ENCODE data around the gene EYA2.

The EYA2 gene

DNA sequence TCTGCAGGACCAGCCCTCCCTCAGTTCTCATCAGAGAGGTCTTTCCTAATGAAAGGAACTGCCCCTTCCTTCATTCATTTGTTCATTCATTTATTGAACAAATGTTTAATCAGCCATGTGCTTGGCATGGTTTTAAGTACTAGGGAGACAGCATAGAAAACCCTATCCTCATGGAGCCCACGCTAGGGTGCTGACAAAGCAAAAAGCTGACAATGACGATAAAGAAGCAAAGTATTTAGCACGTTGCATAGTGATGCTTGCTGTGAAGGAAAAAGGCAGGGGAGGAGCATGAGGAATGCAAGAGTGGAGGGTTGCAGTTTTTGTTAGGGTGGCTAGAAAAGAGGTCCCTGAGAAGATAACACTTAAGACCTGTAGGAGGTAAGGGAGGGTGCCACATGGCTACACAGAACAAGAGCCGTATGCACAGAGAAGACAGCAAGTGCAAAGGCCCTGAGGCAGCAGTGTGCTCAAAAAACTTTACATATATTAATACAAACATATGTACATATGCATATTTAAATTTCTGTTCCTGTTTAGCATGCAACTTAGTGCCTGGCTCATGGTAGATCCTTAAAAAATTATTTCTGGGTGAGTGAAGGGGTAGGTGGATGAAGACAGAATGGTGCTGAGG, 98.9 kb downstream of the EYA2 start:
- Histone ChIP-seq H3K9ac (ENCODE audit: low read depth, low read length) (no peak overlapping the region), H3K9me3 (ENCODE audit: control insufficient read depth, insufficient read depth, low read length) (no peaks in the 10 kb centered on the region), H3K36me3 (ENCODE audit: insufficient read depth, low read length) (no peaks in the 10 kb centered on the region), H3K4me1 (ENCODE audit: insufficient read depth, low read length) (peaks cover 12% of the 10 kb centered on the region; the same call in 1 of the 2 replicates)

GRCh38 chr20:46994341-46994740, 99.7 kb downstream of the EYA2 start:
- Histone ChIP-seq H3K9me3 (ENCODE audit: control insufficient read depth, insufficient read depth, low read length) (no peaks in the 10 kb centered on the region), H3K36me3 (ENCODE audit: insufficient read depth, low read length) (no peaks in the 10 kb centered on the region), H3K9ac (ENCODE audit: low read depth, low read length) (no peak overlapping the region), H3K4me1 (ENCODE audit: insufficient read depth, low read length) (peaks cover 19% of the 10 kb centered on the region; the same call in 1 of the 2 replicates)

DNA sequence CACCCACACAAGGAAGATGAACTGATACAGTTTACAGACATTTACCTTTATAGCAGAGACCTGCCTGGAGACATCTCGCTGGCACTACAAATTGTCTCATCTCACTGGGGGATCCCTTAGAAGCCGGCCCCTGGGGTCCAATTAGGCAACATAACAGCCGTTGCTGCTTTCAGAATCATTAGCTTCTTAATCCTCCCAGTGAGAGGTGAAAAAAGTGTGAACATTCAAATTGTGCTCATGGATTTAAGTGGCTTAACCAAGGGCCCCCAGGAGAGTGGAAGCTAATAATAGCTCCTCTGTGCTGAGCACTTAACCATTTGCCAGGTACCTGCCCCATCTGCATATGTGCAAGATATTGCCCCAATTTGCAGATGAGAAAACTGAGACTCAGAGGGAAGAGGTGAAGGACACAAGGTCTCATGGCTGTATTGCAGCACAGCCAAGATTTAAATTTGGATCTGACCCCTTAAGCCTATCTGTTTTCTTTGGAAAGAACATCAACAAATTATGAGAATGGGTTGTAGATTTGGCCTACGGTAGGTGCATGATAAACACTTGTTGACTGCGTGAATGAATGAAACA, 101.0 kb downstream of the EYA2 start:
- Histone ChIP-seq H3K4me1 (ENCODE audit: insufficient read depth, low read length) (peaks cover 19% of the 10 kb centered on the region; the same call in 1 of the 2 replicates), H3K9me3 (ENCODE audit: control insufficient read depth, insufficient read depth, low read length) (no peaks in the 10 kb centered on the region), H3K9ac (ENCODE audit: low read depth, low read length) (no peak overlapping the region), H3K36me3 (ENCODE audit: insufficient read depth, low read length) (no peaks in the 10 kb centered on the region)

DNA sequence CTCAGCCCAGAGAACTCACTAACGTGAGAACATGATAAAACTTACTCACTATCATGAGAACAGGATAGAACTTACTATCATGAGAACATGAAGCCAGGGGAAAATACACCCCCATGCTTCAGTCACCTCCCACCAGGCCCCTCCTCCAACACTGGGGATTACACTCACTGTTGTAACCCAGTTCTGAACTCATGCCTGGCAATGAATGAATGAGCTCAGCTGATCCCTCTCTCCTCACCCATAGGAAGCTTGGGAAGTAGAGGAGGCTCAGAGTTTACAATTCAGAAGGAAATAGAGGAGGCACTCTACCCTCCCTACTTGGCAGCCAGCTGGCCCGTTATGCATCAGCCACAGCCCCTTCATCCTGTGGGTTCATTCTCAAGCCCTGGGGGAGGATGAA, 102.5 kb downstream of the EYA2 start:
- Histone ChIP-seq H3K36me3 (ENCODE audit: insufficient read depth, low read length) (no peaks in the 10 kb centered on the region), H3K9ac (ENCODE audit: low read depth, low read length) (no peak overlapping the region), H3K9me3 (ENCODE audit: control insufficient read depth, insufficient read depth, low read length) (no peaks in the 10 kb centered on the region), H3K4me1 (ENCODE audit: insufficient read depth, low read length) (peaks cover 17% of the 10 kb centered on the region; the same call in 1 of the 2 replicates)

DNA sequence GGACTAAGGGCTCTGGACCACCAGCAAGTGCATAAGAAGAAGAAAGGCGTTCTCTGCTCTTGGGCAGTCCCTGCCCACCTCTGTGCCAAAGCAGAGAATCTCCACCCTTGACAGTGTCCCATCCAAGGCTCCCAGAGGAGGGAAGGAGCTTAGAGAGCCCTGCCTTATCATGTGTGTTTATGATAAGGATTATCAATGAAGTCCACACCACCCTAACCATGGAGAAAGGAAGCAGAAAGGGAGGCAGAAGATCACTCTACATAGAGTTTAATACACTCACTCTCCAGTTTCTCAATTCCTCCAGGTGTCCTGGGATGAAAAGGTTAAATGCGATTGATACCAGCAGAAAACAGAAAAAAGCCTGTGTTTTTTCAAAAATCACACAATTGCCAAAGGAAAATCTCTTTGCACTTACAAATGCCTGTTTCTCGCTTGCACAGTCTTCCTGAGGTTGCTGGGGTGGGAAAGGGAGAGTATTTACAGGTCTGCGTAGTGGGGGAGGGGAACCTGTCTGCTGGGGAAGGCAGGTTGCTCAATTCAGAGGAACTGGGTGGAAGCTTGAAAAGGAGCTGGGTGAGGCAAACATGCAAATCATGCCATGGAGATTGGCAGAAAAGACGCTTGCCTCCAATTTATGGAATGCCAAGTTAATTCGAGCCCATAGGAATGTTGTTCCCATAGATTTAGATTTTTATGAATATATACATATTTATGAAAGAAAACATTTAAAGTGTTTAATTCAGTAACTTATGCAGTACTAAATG, 104.0 kb downstream of the EYA2 start:
- no peaks in the 10 kb centered on the region for H3K9me3 ChIP-seq (ENCODE audit: control insufficient read depth, insufficient read depth, low read length)
- H3K4me1 ChIP-seq (ENCODE audit: insufficient read depth, low read length) = peaks cover 12% of the 10 kb centered on the region; the same call in 1 of the 2 replicates
- no peak overlapping the region for H3K9ac ChIP-seq (ENCODE audit: low read depth, low read length)
- H3K36me3 ChIP-seq (ENCODE audit: insufficient read depth, low read length) = no peaks in the 10 kb centered on the region

DNA sequence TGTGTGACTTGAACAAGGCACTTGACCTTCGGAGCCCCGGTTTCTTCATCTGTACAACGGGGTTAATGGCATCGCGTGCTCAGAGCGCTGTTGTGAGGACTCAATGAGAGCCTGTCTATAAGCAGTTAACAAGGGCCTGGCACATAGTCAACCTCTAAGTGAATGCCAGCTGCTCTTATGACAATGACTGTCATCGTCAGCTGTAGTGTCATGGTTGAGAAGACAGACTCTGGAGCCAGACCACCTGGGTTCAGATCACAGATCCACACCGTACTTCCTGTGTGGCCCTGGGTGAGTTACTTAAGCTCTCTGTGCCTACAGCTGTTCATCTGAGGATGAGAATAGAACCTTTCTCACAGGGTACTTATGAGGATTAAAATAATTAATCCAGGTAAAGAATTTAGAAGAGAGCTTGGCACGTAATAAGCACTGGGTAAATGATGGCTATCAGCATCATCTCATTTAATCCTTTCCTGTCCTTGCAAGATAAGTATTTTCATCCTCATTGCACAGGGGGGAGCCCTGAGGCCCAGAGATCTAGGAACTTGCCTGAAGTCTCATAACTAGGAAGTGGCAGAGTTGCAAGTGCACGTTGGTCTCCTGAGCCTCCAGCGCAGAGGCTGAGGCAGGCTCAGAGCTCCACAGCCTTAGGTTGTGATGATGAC, 105.3 kb downstream of the EYA2 start:
- Histone ChIP-seq H3K36me3 (ENCODE audit: insufficient read depth, low read length) (no peaks in the 10 kb centered on the region), H3K9me3 (ENCODE audit: control insufficient read depth, insufficient read depth, low read length) (peaks cover 3% of the 10 kb centered on the region; the same call in 1 of the 2 replicates), H3K9ac (ENCODE audit: low read depth, low read length) (no peak overlapping the region), H3K4me1 (ENCODE audit: insufficient read depth, low read length) (0 out of 2 replicates have a peak, but pooled peaks cover 12% of the 10 kb centered on the region)

DNA sequence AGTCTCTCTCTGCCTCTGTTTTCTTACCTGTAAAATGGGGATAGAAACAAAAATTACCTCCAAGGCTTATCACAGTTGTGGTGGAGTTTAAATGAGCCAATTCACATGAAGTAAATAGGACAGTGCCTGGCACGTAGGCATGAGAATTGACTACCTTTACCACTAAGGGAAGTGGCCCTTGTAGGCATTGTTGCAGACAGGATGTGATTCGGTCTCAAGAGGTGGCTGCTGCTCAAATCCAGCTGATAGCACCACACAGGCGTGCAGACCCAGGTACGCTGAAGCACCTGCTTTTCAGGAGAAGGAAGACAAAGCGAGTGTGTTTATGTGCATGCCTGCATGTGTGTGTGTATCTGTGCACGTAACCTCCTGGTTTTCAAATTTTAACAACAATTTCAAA, 108.6 kb downstream of the EYA2 start:
- Histone ChIP-seq H3K9me3 (ENCODE audit: control insufficient read depth, insufficient read depth, low read length) (peaks cover 3% of the 10 kb centered on the region; the same call in 1 of the 2 replicates), H3K4me1 (ENCODE audit: insufficient read depth, low read length) (0 out of 2 replicates have a peak, but pooled peaks cover 11% of the 10 kb centered on the region), H3K9ac (ENCODE audit: low read depth, low read length) (no peak overlapping the region), H3K36me3 (ENCODE audit: insufficient read depth, low read length) (no peaks in the 10 kb centered on the region)

GRCh38 chr20:47004179-47004578, 109.5 kb downstream of the EYA2 start:
- peaks cover 3% of the 10 kb centered on the region; the same call in 1 of the 2 replicates for H3K9me3 ChIP-seq (ENCODE audit: control insufficient read depth, insufficient read depth, low read length)
- 0 out of 2 replicates have a peak, but pooled peaks cover 2% of the 10 kb centered on the region for H3K4me1 ChIP-seq (ENCODE audit: insufficient read depth, low read length)
- no peaks in the 10 kb centered on the region for H3K36me3 ChIP-seq (ENCODE audit: insufficient read depth, low read length)
- no peak overlapping the region for H3K9ac ChIP-seq (ENCODE audit: low read depth, low read length)

- H3K9me3 ChIP-seq (ENCODE audit: control insufficient read depth, insufficient read depth, low read length) = peaks cover 3% of the 10 kb centered on the region; the same call in 1 of the 2 replicates
- no peak overlapping the region for H3K9ac ChIP-seq (ENCODE audit: low read depth, low read length)
- H3K4me1 ChIP-seq (ENCODE audit: insufficient read depth, low read length) = no peaks in the 10 kb centered on the region
- no peaks in the 10 kb centered on the region for H3K36me3 ChIP-seq (ENCODE audit: insufficient read depth, low read length)
Observed at GRCh38 chr20:47007826-47008655, 113.4 kb downstream of the EYA2 start.

DNA sequence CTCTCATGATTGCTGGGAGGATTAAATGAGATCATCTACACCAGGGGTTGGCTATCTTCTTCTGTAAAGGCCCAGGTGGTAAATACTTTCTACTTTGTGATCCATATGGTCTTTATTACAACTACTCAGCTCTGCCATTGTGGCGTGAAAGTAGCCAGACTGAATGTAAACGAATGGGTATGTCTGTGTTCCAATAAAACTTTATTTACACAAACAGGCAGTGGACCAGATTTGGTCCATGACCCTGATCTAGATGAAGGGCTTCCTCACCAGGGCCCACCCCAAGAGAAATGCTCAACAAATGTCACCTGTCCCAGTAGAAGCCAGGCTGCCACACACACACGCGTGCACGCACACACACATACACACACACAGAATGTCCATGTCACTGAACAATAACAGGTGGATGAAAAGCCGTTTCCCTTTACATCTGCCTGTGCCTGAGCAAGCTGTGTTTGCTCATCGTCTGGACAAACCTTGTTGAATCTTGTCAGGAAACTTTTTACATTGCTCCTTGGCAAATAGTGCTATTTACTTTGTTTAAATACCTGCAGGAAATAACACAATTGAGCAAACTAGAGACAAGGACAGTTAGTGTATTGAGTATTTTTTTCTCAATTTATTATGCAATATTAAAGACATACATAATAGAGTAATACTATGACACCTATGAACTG, 114.3 kb downstream of the EYA2 start:
- Histone ChIP-seq H3K36me3 (ENCODE audit: insufficient read depth, low read length) (no peaks in the 10 kb centered on the region), H3K9me3 (ENCODE audit: control insufficient read depth, insufficient read depth, low read length) (peaks cover 1% of the 10 kb centered on the region; the same call in 1 of the 2 replicates), H3K4me1 (ENCODE audit: insufficient read depth, low read length) (no peaks in the 10 kb centered on the region), H3K9ac (ENCODE audit: low read depth, low read length) (no peak overlapping the region)

DNA sequence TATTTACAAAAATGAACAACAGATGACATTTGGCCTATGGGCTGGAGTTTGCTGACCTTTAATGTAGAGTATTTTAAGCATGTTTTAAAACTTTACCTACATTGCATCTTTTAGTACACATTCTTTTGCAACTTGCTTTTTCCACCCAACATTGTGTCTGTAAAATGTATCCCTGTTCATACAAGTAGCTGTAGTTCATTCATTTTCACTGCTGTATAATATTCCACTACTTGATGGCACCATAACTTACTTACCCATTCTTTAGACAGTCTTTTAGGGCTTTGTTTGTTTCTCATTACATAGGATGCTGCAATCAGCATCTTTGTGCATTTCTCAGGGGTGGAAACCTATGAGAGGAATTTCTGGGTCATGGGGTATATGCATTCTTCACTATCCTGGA, 115.1 kb downstream of the EYA2 start:
- no peaks in the 10 kb centered on the region for H3K36me3 ChIP-seq (ENCODE audit: insufficient read depth, low read length)
- no peaks in the 10 kb centered on the region for H3K9me3 ChIP-seq (ENCODE audit: control insufficient read depth, insufficient read depth, low read length)
- H3K4me1 ChIP-seq (ENCODE audit: insufficient read depth, low read length) = no peaks in the 10 kb centered on the region
- H3K9ac ChIP-seq (ENCODE audit: low read depth, low read length) = no peak overlapping the region

- H3K4me1 ChIP-seq (ENCODE audit: insufficient read depth, low read length) = no peaks in the 10 kb centered on the region
- no peaks in the 10 kb centered on the region for H3K9me3 ChIP-seq (ENCODE audit: control insufficient read depth, insufficient read depth, low read length)
- no peak overlapping the region for H3K9ac ChIP-seq (ENCODE audit: low read depth, low read length)
- H3K36me3 ChIP-seq (ENCODE audit: insufficient read depth, low read length) = no peaks in the 10 kb centered on the region
Observed at GRCh38 chr20:47011984-47012383, 117.3 kb downstream of the EYA2 start.

DNA sequence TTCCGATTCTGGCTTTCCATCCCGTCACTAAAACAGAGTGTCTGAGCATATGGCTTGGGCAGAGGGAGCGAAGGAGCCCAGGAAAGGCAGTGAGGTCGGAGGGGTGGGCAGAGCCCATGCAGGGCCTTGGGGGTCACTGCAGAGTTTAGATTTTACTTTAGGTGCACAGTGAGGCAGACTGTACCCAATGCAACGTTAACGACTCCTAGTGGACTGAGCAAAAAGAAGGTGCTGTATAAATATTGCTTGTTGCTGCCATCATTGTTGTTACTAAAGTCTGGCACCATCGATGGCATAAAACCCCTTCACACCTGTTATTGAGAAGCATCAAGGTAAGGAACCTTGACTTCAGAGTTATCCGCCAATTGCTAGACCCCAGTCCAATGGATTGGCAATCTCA, 119.0 kb downstream of the EYA2 start:
- no peak overlapping the region for H3K9ac ChIP-seq (ENCODE audit: low read depth, low read length)
- H3K36me3 ChIP-seq (ENCODE audit: insufficient read depth, low read length) = no peaks in the 10 kb centered on the region
- no peaks in the 10 kb centered on the region for H3K4me1 ChIP-seq (ENCODE audit: insufficient read depth, low read length)
- H3K9me3 ChIP-seq (ENCODE audit: control insufficient read depth, insufficient read depth, low read length) = no peaks in the 10 kb centered on the region
